Measurements from ENCODE around the gene TMEM179. TPM values are rescaled to one million over a fixed set of nuclear protein-coding genes. Genes with fewer than 3 reads are reported as not detected.

The TMEM179 gene
- total and polyA plus RNA-seq, 2 of the 13 experiments (the other 11 are each of a cell fraction or from before 2014, with no cell fraction given), result not detected

DNA sequence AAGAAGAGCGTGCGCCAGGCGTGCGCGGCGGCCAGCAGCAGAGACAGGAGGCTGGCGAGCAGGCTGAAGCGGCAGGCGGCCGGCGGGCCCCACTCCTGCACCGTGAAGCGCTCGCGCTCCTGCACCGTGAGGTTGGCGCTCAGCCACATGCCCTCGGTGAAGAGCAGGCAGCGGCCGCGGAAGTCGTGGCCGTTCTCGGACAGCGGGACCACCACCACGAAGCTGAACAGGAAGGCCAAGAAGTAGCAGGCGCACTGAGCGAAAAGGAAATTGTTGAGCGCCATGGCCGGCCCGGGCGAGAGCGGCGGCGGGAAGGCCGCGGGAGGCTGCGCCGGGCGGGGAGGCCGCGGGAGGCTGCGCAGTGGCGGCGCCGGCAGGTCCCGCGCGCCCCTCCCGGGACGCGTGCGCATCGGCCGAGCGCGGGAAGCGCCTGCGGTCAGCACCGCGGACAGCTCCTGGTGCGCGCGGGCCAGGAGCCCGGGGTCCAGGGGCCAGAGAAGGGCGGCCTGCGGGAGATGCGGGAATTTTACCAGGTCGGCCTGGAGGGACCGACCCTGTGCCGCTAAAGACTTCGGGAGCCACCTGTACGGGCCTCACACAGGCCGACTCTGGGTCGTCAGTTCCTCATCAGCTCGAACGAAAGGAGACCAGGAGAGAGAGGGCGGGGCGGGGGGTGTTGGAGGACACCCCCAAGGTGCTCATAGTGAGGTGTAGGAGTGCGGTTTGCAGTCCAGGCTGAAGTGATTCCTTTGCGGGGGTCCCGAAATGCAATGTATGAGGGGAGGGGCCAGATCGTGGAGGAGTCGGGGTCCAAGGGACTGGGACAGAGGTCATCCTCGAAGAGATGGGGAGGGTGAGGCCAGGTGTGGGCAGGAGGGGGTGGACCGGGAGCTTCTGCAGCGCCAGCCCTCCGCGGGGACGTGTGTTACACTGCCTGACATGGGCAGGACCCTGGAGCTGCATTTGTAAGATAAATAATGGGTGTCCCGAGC is at the start of gene TMEM179 (continued):
- peak; percentile 58; the same call in 1 of the 2 replicates for TF ChIP-seq ZNF766 (CRISPR knock-in tag; IDR thresholded peaks at IDR 0.05; ENCODE audit: borderline replicate concordance)
- TF ChIP-seq CBX2 (IDR thresholded peaks at IDR 0.05; ENCODE audit: low read depth, low read length), result no peak
- TF ChIP-seq CBX2 (CRISPR knock-in tag; IDR thresholded peaks at IDR 0.05; ENCODE audit: low read depth), result no peak
- no peak for TF ChIP-seq ATF1 (CRISPR knock-in tag; IDR thresholded peaks at IDR 0.05)
- no peak for TF ChIP-seq SCMH1 (CRISPR knock-in tag; IDR thresholded peaks at IDR 0.05; ENCODE audit: borderline replicate concordance)
- TF ChIP-seq, protein P1, sequence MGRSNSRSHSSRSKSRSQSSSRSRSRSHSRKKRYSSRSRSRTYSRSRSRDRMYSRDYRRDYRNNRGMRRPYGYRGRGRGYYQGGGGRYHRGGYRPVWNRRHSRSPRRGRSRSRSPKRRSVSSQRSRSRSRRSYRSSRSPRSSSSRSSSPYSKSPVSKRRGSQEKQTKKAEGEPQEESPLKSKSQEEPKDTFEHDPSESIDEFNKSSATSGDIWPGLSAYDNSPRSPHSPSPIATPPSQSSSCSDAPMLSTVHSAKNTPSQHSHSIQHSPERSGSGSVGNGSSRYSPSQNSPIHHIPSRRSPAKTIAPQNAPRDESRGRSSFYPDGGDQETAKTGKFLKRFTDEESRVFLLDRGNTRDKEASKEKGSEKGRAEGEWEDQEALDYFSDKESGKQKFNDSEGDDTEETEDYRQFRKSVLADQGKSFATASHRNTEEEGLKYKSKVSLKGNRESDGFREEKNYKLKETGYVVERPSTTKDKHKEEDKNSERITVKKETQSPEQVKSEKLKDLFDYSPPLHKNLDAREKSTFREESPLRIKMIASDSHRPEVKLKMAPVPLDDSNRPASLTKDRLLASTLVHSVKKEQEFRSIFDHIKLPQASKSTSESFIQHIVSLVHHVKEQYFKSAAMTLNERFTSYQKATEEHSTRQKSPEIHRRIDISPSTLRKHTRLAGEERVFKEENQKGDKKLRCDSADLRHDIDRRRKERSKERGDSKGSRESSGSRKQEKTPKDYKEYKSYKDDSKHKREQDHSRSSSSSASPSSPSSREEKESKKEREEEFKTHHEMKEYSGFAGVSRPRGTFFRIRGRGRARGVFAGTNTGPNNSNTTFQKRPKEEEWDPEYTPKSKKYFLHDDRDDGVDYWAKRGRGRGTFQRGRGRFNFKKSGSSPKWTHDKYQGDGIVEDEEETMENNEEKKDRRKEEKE (IDR thresholded peaks at IDR 0.05), result no peak
- TF ChIP-seq, protein P2, sequence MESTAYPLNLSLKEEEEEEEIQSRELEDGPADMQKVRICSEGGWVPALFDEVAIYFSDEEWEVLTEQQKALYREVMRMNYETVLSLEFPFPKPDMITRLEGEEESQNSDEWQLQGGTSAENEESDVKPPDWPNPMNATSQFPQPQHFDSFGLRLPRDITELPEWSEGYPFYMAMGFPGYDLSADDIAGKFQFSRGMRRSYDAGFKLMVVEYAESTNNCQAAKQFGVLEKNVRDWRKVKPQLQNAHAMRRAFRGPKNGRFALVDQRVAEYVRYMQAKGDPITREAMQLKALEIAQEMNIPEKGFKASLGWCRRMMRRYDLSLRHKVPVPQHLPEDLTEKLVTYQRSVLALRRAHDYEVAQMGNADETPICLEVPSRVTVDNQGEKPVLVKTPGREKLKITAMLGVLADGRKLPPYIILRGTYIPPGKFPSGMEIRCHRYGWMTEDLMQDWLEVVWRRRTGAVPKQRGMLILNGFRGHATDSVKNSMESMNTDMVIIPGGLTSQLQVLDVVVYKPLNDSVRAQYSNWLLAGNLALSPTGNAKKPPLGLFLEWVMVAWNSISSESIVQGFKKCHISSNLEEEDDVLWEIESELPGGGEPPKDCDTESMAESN (CRISPR knock-in tag; conservative IDR thresholded peaks at IDR 0.05), result no peak
- TF ChIP-seq GPN1 (CRISPR knock-in tag; IDR thresholded peaks at IDR 0.05; ENCODE audit: borderline replicate concordance), result no peak
- TF ChIP-seq, protein P3, sequence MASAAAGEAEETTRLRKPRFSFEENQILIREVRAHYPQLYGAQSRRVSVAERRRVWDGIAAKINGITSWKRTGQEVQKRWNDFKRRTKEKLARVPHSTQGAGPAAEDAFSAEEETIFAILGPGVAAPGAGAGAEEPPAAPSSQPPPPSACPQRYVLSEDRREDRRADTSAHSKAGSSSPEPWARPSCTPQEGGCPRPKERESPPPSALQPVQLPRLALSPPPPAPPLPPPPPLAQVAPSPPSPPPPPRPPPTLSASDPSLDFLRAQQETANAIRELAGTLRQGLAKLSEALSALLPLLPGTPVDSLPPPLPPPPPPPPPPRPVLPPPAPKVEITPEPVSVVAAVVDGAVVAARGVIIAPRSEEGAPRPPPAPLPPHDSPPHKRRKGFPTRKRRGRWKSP (CRISPR knock-in tag; IDR thresholded peaks at IDR 0.05), result no peak
- TF ChIP-seq, protein P4, sequence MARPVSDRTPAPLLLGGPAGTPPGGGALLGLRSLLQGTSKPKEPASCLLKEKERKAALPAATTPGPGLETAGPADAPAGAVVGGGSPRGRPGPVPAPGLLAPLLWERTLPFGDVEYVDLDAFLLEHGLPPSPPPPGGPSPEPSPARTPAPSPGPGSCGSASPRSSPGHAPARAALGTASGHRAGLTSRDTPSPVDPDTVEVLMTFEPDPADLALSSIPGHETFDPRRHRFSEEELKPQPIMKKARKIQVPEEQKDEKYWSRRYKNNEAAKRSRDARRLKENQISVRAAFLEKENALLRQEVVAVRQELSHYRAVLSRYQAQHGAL (CRISPR knock-in tag; IDR thresholded peaks at IDR 0.05; ENCODE audit: not compliant biosample characterization), result peak; percentile 56
- TF ChIP-seq ARNT (IDR thresholded peaks at IDR 0.05), result no peak
- no peak for TF ChIP-seq POLR2AphosphoS2 (IDR thresholded peaks at IDR 0.05; ENCODE audit: low read depth, low read length)
- peak; percentile 73; the same call in 1 of the 2 replicates for TF ChIP-seq ZIK1 (CRISPR knock-in tag; IDR thresholded peaks at IDR 0.05; ENCODE audit: borderline replicate concordance, low read depth)
- TF ChIP-seq, protein P5, sequence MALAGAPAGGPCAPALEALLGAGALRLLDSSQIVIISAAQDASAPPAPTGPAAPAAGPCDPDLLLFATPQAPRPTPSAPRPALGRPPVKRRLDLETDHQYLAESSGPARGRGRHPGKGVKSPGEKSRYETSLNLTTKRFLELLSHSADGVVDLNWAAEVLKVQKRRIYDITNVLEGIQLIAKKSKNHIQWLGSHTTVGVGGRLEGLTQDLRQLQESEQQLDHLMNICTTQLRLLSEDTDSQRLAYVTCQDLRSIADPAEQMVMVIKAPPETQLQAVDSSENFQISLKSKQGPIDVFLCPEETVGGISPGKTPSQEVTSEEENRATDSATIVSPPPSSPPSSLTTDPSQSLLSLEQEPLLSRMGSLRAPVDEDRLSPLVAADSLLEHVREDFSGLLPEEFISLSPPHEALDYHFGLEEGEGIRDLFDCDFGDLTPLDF (CRISPR knock-in tag; IDR thresholded peaks at IDR 0.05), result peak; percentile 66; the same call in 1 of the 2 replicates
- TF ChIP-seq NR2F1 (CRISPR knock-in tag; IDR thresholded peaks at IDR 0.05), result no peak
- TF ChIP-seq TBP (CRISPR knock-in tag; IDR thresholded peaks at IDR 0.05), result no peak
- no peak for TF ChIP-seq HHEX (CRISPR knock-in tag; IDR thresholded peaks at IDR 0.05)
- TF ChIP-seq DPF2 (CRISPR knock-in tag; IDR thresholded peaks at IDR 0.05; ENCODE audit: borderline replicate concordance, low read depth), result no peak
- TF ChIP-seq ZNF777 (CRISPR knock-in tag; IDR thresholded peaks at IDR 0.05), result peak; percentile 42; the same call in 1 of the 2 replicates
- TF ChIP-seq BRCA1 (CRISPR knock-in tag; IDR thresholded peaks at IDR 0.05), result no peak
- TF ChIP-seq CREB1 (IDR thresholded peaks at IDR 0.05), result no peak
- no peak for TF ChIP-seq CREB1 (CRISPR knock-in tag; IDR thresholded peaks at IDR 0.05)

Data from HepG2 (cell line).